NCI-H345 treated with DMSO at 0.1 percent for 48 hours (cell line): ENCODE data around the gene WWTR1.

ENCODE experiments used
- DNase-seq: peaks from one replicate; lab custom pipeline; 2025; ENCODE audit not compliant: unreplicated experiment; lab: John Stamatoyannopoulos, UW

The WWTR1 gene

DNA sequence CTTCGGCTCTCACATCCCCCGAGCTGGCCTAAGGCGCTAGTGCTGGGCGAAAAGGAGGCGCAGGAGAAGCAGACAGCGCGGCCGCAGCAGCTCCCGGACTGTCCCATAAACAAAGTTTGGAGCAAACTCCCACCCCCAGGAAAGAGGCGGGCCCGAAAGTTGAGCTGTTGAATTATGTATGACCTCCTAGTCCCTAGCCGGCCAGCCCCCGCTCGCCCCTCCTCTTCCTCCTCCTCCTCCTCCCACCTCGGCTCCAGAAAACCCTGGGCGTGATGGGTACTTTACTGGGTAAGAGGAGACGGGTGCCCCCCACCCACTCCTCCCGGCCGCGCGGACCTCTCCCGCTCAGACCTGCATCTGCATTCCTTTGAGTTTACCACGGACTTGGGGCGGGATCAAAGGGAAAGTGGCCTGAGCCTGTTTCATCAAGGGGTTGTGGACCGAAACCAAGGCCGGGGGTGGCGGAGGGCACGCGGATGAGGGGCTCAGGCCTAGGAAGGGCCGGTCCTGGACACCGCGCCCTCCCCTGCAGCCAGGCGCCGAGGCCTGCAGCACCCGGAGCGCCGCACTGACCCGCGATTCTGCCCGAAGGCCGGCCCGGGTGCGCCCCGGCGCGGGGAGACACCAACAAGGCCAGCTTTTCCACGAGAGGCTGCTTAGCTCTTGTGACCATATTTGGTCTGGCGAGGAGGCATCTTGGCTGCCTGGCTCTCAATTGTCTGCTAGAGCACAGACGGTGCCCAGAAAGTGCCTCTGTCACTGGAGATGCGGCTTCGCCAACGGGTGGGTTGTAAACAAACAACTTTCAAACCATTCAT lies at the start of gene WWTR1:
WWTR1 (minus strand) TSS at position 100 of the 818 bp plus-strand sequence. CDS start 719 bp downstream, outside the sequence.
- no peak for DNase-seq

DNA sequence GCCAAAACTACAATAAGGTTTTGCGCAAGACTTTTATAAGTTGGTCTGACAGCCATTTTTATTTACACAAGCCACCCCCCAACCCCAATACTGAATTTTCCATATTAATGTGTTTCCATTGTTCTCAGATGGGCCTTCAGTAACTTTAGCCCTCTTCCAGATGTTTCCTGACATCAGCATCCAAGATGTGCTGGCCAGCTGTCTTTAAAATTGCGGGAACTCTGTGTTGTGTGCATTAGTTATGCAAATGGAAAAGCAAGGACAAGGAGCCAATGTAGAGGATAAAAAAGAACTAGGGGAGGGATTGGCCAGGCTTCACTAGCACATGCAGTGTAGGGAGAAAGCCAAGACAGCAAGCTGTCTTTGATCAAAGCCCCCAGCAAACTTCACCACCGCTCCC lies 49.1 kb upstream of the WWTR1 start:
- no peak for DNase-seq

DNA sequence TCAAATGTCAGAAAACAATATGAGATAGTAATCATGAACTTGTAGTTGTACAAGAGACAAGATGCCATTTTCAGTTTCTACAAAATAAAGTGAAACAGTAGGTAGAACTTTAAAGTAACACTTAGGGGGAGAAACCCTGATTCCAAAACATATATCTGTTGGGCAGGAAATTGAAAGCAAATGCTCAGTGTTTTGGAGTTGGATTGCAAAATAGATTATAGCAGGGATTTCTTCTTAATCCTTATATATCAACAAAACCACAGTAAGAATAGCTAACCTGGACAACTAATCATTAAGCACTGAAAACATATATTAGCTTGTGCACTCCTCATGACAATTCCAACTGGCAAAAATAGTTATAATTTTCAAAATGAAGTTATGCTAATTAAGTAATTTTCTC lies 47.6 kb upstream of the WWTR1 start:
- no peak for DNase-seq

DNA sequence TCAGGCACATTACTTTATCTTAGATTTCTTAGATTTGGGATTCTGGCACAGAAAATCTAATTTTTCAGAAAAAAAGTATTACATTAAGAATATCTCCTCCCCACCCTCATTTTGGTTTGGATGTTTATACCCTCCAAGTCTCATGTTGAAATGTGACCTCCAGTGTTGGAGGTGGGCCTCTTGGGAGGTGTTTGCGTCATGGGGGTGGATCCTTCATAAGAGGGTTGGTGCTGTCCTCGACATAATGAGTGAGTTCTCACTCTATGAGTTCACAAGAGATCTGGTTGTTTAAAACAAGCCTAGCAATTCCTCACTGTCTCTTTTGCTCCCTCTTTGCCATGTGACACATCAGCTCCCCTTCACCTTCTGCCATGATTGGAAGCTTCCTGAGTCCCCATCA lies 45.6 kb upstream of the WWTR1 start:
- DNase-seq, result no peak

DNA sequence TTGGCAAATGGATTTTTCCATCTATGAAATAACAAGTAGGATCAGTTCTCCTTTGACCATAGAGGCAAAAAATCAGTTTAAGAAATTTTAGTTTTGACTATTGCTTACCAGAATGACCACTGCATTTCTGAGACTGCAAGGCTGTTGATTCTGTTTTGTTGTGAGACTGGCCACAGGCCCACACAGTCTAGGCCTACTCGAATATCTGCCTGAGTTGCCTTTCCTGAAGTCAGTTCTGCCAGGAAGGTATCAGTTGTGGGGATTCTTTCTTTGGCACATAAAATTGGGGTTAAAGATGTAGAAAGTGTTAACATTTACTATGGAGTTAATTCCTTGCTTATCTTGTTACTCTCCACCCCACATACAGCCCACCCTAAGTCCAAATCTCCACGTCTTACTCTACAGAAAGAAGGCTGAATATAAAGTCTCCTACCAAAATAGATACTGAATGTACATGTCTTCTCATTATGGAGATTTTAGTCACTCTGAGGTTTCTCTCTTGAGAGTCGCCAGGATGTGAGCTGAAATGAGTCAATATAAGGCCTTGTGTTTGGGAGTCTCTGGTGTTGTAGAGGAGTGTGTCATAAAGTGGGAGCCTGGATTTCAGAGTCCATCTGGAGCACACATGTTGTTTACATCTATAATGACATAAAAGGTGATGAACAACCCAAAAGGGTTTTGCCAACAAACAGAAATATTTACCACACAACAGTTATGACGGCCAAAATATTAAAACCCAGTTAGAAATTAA lies 45.0 kb upstream of the WWTR1 start:
- DNase-seq, result no peak

DNA sequence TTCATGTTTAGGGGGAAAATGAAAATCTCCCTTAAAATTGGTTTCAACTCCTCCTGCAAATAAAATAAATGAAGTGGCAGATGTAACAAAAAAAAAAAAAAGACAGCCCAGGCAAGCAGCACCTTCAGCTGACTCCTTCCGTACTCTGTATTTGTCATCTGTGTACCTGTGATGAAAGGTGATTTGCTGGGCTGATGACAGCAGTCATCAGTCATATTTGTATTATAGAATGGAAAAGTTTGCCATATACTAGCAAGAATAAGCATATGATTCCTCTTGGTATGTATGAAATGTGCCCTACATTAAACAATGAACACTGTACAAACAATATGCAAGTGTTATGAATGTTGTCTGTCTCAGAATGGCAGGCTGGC lies 44.1 kb upstream of the WWTR1 start:
- no peak for DNase-seq

DNA sequence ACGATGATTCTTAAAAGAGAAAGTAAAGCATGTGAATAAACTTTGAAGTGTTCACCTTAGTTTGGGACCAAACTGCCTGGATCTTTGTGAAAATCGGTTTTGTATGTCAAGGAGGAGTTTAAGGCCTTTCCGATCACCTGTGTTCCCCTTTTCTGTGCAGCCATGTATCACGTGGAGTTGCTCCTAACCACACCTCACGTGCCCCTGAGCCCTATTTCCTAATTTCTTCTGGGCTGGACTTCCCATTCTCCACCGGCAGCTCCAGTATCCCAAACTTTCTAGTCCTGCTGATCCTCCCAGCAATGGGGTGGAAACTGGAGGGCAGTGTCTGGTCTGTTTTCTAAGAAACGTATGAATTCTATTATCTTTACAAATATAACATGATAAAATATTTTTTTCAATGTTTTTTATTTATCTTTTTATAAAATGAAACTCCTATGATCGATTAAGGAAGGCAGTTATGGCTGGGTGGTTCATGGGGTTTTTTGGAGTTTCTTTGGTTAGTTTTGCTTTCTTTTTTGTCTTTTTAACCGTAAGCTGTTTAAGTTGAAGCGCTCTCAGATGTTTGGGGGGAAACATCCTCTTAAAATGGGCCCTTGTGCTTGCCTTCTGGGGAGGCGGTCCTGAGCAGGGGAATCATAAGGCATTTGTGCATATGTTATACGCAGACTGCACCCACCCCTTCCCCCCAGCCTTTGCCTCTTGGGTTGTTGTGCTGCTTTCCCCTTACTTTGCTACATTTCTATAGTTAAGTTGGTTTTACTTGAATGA lies 43.6 kb upstream of the WWTR1 start:
- no peak for DNase-seq

DNA sequence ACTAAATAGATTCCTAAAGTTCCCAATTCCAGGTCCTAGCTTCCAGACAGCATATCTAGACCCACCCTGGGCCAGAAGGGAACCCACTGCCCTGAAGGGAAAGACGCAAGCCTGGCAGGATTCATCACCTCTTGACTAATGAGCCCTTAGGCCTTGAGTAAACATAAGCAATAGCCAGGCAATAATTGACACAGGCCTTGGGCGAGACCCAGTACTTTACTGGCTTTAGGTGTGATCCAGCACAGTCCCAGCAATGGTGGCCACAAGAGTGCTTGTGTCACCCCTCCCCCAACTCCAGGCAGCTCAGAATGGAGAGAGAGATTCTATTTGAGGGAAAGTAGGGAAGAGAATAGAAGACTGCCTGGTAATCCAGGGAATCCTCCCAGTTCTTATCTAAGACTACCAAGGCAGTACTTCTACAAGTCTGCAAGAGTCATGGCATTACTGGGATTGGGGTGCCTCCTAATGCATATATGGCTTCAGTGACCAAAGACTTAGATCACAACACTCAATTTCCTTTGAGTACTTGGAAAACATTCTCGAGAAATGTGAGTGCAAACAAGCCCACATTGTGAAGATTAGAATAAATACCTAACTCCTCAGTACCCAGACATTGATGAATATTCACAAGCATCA lies 30.4 kb upstream of the WWTR1 start:
- DNase-seq, result no peak

DNA sequence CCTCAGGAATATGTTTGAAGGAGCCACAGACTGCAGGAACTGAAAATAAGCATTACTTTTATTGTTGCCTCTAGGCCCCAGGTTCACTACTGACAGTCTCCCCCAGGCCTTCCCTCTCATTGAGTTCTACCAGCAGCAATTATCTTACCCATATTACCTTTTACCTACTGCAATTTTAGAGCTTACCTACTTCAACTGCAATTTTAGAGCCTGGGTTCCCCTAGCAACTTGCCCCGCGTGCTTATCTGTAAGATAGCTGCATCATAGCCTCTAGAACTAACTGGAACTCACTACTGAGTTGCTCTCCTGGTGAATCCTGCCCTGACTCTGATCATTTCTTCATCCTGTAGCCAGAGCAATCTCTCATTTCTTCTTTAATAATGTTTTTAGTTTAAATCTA lies 29.2 kb upstream of the WWTR1 start:
- no peak for DNase-seq

DNA sequence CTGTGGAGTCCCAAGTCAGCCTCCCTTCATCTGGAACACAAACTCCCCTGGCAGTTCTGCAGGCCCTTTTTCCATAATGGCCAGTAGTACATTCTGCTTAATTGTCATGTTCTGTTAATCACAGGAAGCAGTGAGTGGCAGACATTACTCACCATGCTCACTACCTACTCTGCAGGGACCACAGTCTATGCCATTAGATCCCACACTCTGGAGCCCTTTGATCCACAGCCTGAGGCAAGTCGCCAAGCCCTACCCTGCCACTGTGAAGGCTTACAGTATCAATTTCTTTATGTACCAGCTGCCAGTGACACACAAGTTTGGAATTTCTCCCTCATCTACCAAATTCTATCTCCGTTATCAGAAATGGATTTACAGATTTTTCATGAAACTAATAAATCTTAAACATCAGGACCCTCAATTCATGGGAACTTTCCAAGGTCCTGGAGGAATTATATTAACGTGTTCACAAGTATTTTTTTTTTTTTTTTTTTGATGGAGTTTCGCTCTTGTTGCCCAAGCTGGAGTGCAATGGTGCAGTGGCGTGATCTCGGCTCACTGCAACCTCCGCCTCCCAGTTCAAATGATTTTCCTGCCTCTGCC lies 20.6 kb upstream of the WWTR1 start:
- DNase-seq, result no peak

DNA sequence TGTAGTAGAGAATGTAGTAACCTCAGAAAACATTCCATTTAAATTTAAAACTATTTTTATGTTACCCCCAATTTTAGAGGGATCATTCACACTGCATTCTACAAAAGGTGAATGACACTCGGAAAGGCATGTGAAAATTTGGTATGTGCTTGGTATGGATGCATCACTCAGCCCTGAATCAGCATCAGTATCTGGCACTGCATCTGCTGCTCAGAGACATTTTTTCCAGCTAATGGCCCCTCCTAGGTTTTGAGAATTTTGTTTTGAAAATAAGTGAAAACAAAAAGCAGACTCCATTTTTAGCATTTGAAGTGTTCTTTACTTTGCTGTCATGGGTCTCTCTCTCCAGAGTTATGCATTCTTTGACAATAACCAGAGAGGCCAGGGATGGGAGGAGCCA lies 15.6 kb upstream of the WWTR1 start:
- no peak for DNase-seq

DNA sequence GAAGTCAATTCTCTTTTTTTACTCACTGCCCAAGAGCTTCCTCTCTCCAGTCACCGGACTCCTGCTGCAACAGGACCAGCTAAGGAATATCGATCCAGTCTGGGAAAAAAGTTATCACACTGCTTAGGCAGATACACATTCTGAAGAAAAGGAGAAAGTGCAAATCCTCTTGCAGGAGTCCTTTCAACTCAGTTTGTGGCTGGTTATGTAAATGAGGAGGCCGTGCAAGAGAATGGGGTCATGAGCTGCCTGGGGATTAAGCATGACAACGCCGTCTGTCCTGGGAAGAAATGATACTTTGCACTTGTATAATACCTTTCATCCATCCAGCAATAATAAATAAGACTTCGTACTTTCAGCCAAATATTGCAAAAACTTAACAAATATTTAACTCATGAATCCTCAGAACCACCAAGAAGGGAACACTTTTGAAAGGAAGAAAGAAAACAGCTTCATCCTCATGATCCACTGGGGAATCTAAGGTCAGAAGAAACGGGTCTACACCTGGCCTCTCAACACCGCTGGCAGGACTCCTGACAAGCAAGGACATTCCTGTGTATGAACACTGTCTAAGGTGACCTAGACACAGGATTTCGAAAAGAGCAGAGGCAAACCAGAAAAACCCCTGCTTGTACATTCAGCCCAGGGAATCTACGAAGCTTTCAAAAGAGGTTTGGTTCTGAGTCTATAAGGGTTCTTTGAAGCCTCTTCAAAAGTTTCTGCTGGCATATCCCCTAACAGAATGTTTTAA lies 13.1 kb upstream of the WWTR1 start:
- no peak for DNase-seq

DNA sequence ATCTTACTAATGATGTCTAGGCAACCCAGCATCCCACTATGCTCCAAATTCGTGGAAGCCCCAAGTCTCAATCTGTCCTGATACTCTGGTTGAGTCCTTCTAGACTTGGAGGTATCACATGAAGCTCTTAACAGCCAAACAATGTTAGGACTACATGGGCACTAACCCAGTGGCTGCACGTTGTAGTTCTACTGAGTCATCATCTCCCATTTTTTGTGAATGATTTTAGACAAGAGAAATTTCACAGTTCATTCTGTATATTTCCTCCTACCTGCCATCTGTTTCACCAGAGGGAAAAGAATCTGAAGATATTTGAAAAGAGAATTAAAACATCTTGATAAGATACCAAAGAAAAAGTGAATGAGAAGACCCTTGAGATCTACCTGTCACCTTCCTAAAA lies 9.8 kb upstream of the WWTR1 start:
- no peak for DNase-seq

DNA sequence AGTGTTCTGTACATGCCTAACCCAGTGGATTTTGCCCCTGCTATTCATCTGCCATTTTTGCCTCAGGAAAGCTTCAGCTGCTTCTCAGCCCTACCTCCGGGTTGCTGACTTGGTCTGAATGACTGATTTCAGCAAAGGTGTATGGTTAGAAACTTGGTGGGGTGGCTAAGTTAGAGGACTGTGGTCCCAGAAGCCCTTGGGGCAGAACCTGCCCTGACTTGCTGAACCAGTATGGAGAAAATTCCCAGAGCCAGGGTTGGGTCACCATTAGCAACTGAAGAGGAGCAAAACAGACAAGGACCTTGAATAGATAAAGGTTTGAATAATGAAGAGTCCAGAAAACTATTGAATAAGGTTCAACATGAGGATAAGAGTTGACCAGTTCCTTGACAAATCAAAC lies 6.1 kb upstream of the WWTR1 start:
- no peak for DNase-seq

DNA sequence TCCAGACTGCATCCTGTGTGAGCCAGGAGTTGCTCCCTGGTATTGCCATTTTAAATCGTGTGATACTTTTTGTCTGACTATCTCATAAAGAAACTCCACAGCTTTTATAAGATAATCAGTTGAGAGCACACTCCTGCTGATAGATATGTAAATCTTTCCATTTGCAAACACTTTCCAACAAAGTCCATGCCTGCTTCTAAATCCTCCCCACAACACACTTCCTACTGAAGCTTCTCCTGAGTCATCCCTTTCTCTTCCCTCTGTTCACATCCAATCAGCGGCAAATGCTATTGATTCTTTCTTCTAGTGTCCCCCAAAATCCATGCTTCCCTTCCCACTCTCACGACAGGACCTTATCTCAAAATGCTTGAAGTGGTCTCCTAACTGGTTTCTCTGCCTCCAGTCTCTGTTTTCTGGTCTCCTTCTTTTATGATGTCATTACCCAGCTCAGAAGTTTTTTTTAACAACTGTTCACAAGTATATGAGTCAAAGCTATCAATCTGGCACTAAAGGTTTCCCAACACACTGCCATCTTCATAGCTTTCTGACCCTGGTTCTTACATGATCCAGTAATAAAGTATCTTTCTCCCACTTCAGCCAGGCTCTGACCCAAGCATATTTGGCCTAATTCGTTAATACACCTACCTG lies 4.5 kb upstream of the WWTR1 start:
- no peak for DNase-seq

DNA sequence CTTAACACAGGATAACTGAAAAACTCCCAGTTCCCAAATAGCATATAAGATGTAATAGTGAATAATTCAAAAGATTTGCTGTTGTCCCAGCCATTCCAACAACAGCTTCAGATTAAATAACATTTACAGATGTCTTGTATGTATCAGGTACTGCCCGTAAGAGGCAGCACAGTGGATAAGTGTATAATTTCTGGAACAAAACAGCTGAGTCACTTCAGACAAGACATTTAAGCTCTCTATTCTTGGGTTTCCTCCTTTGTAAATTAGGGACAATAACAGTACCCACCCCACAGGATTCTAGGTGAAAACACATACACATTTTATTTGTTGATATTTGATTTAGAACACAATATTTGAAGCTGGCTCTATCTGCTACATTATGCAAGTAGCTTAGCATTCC lies 2.6 kb upstream of the WWTR1 start:
- no peak for DNase-seq

DNA sequence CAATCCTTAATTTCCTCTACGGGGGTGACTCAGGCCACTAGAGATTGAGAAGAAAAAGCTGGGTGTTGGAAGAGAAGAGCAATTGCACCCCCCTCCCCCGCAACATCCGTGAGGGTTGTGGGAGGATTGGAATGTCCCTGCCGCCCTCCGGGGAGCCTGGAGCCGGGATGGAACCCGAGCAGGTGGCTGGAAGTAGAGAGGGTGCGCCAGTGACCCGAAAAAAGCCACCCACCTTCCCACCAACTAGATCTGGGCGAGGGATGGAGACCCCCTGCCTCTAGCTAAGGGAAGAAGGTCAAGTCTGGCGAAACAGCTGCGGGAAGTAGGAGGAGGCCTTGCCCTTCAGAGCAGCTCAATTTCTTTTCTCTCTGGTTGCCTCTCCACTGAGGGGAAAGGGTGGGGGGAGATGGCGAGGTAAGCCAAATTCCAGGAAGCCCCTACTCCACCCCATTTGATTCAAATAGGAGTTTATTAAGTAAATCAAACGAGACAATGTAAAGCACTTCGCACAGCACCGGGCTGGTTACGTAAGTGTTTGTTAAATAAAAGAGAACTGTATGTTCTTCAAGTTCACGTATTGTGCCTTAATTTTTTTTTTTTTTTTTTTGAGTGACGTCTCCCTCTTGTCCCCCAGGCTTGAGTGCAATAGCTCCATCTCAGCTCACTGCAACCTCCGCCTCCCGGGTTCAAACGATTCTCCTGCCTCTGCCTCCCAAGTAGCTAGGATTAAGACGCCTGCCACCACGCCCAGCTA lies 1.1 kb upstream of the WWTR1 start:
- no peak for DNase-seq

DNA sequence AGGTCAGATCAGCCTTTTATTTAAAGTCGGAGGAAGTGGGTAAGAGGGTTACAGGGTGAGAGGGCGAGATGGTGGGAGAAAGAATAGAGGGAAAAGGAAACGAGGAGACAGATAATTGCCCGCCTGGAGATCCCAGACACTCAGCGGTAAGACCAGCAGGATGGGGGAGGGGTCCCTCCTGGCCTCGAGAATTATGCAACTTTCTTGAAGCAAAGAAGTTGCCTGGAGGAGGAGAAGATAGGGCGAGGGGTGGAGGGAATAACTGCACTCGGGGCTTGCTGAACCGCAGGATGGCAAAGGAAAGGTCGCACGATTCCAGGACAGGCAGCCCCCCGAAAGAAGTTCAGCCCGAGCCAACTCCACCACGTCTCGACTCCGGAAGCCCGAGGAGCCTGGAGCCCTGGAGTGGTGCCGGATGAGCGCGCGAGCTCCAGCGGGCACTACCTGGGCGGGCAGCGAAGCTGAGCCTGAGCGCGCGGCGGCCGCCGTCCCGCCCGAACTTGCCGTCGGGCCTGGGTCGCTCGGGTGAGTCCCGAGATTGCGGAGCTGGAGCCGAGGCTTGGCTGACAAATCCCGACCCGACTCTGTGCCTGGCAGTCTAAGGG lies 402 bp downstream of the WWTR1 start:
- DNase-seq, result no peak
